Frontal cortex (tissue), 4 donors: ENCODE data around the gene PRMT9. TPM values are rescaled to one million over a fixed set of nuclear protein-coding genes. Genes with fewer than 3 reads are reported as not detected.

Experiments
- DNase-seq, 2 donors: peaks; one replicate each; pipeline ENCODE4 v3.0.0; 2012; ENCODE audit warnings: low spot score in 2 of 2
- FAIRE-seq: peaks from 2 replicates; lab custom pipeline; 2012; peaks lifted over from hg19 to GRCh38; lab: Jason Lieb, UNC
- total RNA-seq: library from RNA; depleted of rRNA; stranded (reverse); fragments of >200 nt; gene quantifications from one replicate; pipeline ENCODE4 v1.2.3, GENCODE V29; 2014
- donor health status: control.
- donor health status: control.
- donor health status: control.

Gene PRMT9
- total RNA-seq, 1 donor from 2014 or later, result 13.0 TPM

DNA sequence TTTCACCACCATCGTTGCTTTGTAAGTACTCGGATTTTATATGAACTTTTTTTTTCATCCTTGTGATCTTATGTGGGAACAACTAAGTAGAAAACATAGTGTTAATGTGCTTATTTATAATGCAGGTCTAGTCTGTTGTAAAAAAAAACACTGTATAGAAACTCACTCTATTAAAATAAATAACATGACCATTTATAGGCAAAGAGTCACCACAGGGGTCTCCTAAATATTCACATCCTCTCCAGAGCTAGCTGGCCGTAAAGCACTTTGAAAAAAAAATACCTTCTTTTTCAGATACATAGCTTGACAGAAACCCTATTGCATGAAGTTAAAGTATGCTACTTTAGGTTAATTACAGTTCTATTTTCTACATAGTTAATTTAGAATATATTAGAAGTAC is 55.5 kb downstream of the PRMT9 start:
- DNase-seq (no peak), FAIRE-seq (no peak)

DNA sequence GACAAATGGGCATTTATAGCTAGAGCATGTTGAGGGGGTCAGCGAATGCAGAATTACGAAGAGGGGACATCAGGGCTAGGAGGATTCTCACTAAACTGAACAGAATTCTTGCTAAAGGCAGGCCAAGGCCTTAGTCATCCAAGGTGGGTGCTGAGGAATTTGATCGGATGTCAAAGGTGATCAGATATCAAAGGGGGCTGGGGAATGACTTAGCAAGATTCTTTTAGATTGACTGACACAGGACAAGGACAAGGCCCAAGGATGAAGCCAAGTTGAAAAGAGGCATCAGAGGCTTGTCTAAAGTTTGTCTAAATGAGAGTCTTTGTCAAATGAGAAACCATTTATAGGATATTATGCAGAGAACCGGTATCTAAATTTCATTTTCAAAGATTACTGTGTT is 57.1 kb downstream of the PRMT9 start:
- DNase-seq (no peak), FAIRE-seq (no peak)

DNA sequence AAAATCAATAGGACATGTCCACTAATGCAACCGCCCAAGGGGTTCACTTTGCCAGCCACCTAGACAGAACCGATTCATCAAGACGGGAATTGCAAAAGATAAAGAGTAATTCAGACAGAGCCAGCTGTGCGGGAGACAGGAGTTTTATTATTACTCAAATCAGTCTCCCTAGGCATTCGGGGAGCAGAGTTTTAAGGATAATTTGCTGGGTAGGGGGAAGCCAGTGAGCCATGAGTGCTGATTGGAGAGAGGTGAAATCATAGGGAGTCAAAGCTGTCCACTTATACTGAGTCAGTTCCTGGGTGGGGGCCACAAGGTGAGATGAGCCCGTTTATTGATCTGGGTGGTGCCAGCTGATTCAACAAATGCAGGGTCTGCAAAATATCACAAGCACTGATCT is 58.2 kb downstream of the PRMT9 start:
- no peak for DNase-seq
- FAIRE-seq, result no peak

DNA sequence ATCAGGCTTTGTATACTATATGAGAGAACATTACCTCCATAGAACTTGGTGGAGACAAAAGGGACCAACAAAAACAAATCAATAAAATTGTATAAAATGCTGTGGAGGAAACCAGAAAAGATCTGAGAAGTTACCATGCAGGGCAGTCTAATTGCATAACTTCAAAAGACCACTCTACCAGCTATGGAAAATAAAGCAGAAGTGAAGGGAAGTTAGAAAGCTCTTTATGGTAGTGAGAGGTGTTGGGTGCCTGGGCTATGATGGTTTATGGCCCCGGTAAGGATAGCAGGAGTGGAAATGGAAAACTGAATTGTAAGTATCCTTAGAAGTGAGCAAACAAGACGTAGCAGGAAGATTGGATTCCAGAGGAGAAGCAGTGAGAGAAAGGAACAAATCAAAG is 63.6 kb downstream of the PRMT9 start:
- FAIRE-seq (no peak), DNase-seq (no peak)

DNA sequence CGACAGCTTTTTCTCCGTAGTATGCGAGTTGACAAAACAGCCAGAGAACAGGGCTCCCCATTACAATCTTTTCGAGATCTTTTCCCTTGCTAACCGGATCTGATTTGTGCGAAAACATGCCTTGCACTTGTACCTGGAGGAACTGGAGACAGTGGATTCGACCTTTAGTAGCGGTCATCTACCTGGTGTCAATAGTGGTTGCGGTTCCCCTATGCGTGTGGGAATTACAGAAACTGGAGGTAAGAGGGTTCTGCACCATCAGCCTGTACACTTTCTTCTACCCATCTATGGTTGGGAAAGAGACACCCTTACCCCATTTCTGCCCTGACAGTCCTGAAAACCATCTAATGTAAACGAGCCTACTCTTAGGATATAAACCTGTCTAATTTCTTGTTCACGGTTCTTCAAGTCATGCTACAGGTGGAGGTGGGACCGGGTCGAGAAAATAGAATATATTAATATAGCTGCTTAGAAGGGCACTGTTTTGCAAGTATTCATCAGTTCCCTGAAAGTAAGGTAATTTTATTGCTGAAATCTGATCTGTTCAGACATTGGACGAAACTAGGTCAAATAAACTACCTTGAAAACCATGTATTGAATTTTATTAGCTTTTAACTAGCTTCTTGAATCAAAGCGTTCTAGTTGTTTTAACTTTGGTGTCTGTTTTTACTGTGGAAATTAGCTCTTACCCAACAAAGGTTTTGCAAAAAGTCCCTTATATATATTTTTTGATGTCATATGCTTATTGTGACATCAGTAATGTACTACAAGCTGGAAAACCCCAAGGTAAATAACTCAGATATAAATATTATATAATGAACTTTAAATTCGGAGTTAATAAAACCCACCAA is 65.9 kb downstream of the PRMT9 start:
- DNase-seq (no peak), FAIRE-seq (no peak)

DNA sequence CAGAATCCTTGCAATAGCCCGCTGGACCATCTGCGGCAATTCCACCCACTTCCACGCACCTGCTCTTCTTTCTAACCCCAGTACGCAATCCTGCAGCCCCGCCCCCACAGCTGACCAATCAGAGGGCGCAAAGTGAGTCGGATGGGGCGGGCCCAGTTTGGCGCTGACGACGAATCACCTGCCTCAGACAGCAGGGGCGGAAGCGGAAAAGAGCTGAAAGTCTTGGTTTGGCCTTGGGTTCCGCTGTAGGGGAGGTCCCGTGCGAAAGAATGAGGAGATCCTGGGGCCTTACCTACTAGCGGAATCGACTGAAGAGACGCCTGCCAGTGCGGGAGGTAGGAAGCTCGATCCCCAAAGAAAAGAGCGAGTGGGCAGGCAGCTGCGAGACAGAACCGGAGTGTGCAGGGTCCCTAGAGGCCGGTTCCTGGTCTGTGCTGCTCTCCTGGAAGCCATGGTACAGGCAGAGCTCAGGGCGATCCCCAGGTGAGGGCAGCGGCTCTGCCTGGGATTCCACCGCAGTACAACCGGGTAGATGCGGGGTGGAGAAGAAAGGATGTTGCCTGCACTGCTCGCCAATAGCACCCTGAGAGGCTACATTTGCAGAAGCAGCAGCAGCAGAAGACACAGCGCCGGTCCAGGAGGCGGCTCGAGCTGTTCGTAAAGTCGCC is 66.7 kb downstream of the PRMT9 start, which contains the start of gene TMEM184C:
Gene TMEM184C, plus strand, starts transcription at position 225 of the 668 bp plus-strand sequence. CDS start 560 bp downstream, outside the sequence.
- FAIRE-seq (peak; percentile 93), DNase-seq (peak; percentile 65 to 79)

DNA sequence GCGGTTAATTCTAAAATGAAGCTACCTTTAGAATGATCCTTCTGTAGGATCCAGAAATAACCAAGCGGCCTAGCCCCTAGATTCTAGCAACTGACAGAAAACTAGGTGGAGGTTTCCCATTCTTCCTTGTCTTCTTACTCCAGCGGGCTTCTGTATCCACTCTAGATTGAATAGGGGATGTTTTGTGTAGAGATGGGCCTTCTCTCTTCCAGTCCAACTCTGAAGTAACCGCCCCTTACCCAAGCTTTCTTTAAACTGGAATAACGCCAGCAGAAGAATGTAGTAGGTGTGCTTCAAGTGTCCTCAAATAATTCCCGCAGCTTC is 67.2 kb downstream of the PRMT9 start:
- FAIRE-seq, result no peak
- no peak for DNase-seq

DNA sequence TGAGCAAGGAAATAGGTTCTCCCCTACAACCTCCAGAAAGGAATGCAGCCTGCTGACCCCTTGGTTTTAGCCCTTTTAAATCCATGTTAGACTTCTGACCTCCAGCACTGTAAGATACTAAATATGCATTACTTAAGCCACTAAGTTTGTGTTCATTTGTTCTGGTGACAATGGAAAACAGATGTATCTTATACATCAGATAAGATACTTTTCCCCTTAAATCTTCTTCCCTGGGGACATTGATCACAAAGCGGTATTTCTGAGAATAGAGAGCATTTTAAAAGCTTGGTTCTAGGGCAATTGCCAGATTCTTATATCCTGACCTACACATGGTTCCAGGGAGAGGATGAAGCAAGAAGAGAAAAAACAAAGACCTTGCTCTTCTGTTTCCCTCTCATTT is 73.3 kb downstream of the PRMT9 start:
- FAIRE-seq (no peak), DNase-seq (no peak)

DNA sequence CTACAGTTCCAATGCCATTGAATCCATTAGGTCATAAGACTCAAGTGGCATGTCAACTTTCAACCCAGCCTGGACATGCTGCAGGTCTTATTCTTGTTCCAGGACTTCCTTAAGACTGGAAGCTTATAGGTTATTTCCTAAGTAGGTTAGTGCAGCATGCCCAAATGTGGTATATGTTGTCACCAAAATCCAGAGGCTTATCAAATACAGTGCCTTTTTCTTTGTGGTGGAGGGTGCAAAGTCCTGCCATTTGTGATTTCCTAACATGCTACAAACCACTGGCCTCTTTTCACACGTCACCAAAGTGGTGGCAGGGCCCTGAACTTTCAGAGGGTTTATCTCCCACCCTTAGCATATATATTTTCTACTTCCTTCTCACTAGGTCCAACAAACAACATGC is 76.5 kb downstream of the PRMT9 start:
- FAIRE-seq, result no peak
- no peak for DNase-seq

DNA sequence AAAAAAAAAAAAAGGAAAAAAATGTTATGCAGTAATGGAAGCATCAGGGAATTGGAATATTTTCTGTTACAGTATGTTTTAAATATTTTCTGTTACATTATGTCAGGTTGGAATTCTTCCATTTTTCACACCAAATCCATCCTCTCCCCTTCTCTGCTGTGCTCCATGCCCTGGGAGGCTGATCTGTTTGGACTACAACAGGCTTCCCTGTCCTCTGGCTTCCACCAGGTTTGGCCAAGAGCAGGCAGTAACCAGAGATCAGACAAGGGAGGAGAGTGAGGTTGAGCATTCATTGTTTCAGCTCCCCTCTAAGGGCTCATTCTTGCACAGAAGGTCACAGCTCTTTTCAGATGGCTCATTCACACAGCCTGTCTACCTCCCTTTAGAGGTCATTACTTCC is 78.5 kb downstream of the PRMT9 start:
- FAIRE-seq (no peak), DNase-seq (no peak)

DNA sequence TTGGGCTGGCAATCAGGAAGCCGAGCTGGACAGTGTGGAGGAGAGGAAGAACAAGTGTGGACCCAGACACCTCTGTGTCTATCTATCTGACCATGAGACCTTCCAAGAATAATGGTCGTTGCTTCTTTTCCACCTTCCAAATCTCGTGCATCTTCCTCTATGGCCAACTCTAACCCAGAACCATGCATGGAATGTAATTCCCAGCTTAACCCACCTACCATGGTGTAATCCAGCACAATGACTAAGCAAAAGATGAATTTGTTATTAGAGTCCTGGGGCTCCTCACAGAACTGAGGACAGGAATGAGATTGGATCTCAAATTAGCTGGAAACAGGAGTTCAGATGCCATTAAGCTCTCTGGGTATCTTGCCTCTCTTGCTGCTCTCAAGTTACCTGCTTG is 84.2 kb downstream of the PRMT9 start:
- DNase-seq, result no peak
- FAIRE-seq, result no peak

DNA sequence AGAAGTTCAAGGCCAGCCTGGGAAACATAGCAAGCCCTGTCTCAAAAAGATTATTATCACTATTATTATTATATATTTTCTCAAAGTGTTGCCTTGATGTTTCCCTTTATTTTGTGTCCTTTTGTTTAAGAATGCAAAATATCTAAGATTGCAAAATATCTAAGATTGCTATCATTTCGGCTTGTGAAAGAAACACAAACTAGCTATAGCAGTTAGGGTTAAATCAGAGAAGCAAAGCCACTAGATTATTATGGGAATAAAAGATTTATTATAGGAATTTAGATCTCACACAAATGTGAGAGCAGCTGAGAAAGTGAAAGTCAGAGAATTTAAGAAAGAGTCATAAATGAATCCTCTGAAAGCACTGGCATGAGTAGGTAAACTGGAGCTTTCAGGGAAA is 84.8 kb downstream of the PRMT9 start:
- no peak for FAIRE-seq
- no peak for DNase-seq

DNA sequence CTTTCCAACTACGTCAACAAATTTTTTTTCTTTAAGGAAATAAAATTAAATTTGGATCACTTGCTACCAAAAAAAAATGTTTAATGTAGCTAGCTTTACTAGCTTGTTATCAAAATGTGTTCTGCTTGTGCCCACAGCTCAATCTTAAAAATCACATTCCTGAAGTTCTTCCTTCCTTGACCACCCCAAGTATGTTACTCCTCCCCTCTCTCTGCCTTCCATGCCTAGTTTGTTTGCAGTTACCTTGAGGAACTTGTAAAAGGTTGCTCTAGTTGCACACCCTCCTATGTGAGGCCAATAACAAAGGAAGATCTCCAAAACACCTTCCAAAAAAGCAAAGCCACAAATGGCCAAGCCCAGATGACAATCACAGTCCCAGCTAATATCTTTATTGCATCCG is 86.4 kb downstream of the PRMT9 start:
- DNase-seq (no peak), FAIRE-seq (no peak)

DNA sequence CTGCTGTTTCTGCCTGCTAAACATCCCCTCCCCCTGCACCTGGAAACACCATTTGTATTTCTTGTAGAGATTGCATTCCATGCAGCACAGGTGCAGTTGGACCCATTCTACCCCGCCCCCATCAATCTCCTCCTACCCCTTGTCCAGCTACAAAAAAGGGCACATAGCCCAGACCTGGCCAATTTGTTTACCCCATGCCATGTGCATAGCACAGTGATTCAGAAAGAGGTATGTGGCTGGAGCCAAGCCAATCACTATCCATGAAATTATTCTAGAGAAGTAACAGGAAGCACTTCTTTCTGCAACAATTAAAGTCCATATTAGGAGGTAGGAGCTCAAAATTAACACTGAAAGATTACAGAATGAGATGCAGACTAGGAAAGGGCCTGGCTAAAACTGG is 87.0 kb downstream of the PRMT9 start:
- DNase-seq (no peak), FAIRE-seq (no peak)

DNA sequence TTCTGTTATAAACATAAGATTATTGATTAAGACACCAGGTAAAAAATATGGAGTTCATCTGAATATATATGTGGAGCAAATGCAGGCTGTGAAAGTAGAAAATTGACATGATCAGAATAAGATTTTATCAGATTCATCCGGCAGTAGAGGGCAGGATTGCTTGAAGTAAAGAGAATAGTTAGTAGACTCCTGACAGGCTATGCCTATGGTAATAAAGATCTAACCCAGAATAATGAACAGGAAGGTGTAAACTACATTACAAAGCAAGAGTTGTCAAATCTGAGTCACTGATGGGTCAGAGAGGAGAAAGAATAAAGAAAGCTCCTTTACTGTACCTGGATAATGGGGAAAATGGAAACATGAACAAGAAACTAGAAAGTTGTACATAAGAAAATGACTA is 87.6 kb downstream of the PRMT9 start:
- FAIRE-seq, result no peak

DNA sequence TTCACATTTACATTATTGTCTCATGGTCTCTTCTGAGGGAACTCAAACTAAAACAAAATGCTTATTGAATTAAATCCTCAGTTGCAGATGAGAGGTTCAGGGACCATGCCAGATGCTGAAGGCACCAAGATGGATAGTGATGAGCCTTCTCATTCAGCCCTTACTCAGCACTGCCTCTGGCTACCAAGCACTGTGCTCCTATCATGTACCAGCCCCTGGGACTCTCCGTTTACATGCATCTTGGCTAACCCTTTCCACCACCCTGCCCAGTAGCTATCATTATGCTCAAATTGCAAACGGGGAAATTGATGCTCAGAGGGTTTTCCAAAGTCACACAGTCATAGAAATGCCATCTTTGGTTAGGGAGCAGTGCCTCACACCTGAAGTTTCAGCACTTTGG is 89.4 kb downstream of the PRMT9 start:
- DNase-seq, result no peak
- FAIRE-seq, result no peak

More for the DNA sequence above, 87.6 kb downstream of the PRMT9 start:
- DNase-seq, result peak in 1 of 2 donors; percentile 18

DNA sequence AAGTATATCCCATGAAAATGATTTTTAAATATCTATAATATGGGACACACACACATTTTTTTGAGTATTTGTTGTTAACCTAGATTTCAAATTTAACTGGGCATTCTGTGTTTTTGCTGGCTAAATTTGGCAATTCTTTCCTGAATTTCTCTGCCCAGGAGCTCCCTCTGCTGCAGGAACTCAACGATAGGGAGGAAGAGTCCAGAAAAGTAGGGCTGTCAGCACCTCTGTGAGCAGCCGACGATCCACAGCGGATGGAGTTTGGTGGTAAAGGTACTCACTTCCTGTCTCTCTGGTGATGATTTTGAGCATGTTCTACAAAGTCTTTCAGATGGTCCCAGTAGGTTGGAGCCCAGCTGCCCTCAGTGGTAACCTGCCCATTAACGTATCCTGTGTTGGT is 89.9 kb downstream of the PRMT9 start:
- DNase-seq (no peak), FAIRE-seq (no peak)

DNA sequence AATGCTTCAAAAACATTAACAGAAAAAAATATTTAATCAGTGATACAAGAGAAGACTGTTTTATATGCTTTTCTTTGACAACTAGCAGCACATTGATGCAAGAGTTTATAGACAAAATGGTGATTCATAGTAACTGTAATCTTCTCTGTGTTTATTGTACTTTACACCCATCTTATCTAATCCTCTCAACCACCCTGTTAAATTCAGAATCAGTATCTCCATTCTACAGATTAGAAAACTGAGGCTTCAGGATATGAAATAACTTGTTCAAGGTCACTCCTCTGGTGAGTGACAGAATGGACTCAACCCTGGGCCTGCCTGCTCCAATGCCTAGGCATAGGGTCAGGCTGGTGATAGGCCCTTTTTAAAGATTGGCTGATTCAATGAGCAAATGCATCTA is 92.9 kb downstream of the PRMT9 start:
- no peak for FAIRE-seq
- DNase-seq, result no peak

DNA sequence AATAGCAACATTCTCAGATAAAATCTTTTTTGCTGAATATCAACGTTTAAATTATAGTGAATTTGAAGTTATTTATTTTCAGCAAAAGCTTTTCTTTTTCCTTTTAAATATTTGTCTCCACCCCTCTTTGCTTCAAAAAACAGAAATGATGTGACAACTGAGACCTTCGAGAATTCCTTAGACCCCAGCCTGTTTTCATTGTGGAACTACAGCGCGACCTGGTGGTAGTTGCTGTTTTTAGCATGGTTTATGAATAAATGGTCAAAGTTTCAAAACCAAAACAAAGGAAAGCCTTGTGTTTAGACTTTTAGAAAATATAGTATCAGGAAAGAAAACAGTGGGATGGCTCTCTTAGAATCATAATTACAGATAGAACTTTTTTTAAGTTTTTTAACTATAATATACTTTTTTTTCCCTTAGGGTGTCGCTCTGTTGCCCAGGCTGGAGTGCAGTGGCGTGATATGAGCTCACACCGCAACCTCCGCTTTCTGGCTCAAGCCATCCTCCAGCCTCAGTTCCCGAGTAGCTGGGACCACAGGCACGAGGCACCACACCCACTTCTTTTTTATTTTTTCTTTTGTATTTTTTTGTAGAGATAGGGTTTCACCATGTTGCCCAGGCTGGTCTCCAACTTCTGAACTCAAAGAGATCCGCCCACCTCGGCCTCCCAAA is 93.6 kb downstream of the PRMT9 start:
- DNase-seq (peak; percentile 34 to 52), FAIRE-seq (no peak)

DNA sequence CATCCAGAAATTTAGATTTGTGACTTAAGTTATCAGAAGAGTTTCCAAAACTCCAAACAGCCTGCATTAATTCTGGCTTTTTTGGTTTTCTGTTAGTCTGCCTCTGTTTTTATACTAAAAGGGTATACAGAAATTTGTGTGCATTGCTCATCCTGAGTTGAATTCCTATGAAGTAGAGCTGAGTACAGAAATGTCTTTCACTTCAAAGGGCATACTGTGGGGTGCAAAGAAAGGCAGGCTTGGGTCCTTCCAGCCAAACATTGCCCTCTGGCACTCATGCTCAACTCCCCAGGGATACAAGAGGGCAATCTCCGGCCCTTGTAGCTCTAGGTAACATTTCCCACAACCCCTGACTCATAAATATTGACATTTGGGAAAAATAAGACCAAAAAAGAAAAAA is 94.4 kb downstream of the PRMT9 start:
- FAIRE-seq (no peak), DNase-seq (no peak)
